Stimulated activated CD4-positive, alpha-beta T cell treated with anti-CD3 and anti-CD28 coated beads, Interleukin-12 subunit alpha, Interleukin-12 subunit beta, amount 100 ng/mL, for 4 hours (primary cell): ENCODE measurements around the gene COL9A2.
A peak's percentile ranks its signal among the peaks of the same experiment; 100 is the strongest.

ENCODE experiments used
- DNase-seq: peaks from one replicate; pipeline ENCODE4 v3.0.0-alpha.2; 2020

Gene COL9A2

GRCh38 chr1:40317394-40318074, 448 bp upstream of the COL9A2 start:
- DNase-seq: no peak

- DNase-seq: peak; percentile 25
Observed at GRCh38 chr1:40315795-40316594, 1.1 kb downstream of the COL9A2 start.

GRCh38 chr1:40315239-40315794, 1.8 kb downstream of the COL9A2 start:
- DNase-seq: peak; percentile 77

- DNase-seq: no peak
Observed at GRCh38 chr1:40314721-40315238, 2.3 kb downstream of the COL9A2 start.

- DNase-seq: no peak
Observed at GRCh38 chr1:40313958-40314720, 2.9 kb downstream of the COL9A2 start.

GRCh38 chr1:40313329-40313957, 3.6 kb downstream of the COL9A2 start:
- no peak for DNase-seq

- no peak for DNase-seq
Observed at GRCh38 chr1:40312238-40313205, 4.6 kb downstream of the COL9A2 start.

- no peak for DNase-seq
Observed at GRCh38 chr1:40311692-40312091, 5.4 kb downstream of the COL9A2 start.

- DNase-seq: no peak
Observed at GRCh38 chr1:40310983-40311642, 6.0 kb downstream of the COL9A2 start.

- no peak for DNase-seq
Observed at GRCh38 chr1:40310129-40310461, 7.0 kb downstream of the COL9A2 start.

- DNase-seq: no peak
Observed at GRCh38 chr1:40309374-40310128, 7.5 kb downstream of the COL9A2 start.

GRCh38 chr1:40308036-40308727, 8.9 kb downstream of the COL9A2 start:
- DNase-seq: no peak

- DNase-seq: no peak
Observed at GRCh38 chr1:40307186-40307585, 9.9 kb downstream of the COL9A2 start.

- no peak for DNase-seq
Observed at GRCh38 chr1:40306296-40306695, 10.8 kb downstream of the COL9A2 start.

- no peak for DNase-seq
Observed at GRCh38 chr1:40305871-40306270, 11.2 kb downstream of the COL9A2 start.

GRCh38 chr1:40305451-40305850, 11.6 kb downstream of the COL9A2 start:
- no peak for DNase-seq

- DNase-seq: no peak
Observed at GRCh38 chr1:40303790-40304189, 13.3 kb downstream of the COL9A2 start.

GRCh38 chr1:40303051-40303771, 13.9 kb downstream of the COL9A2 start:
- DNase-seq: no peak

- no peak for DNase-seq
Observed at GRCh38 chr1:40302475-40302874, 14.6 kb downstream of the COL9A2 start.
